ENCODE data around the gene C8A.

The C8A gene

GRCh38 chr1:56925193-56925592 is 70.6 kb downstream of the C8A start:
- no peak for DNase-seq (ENCODE audit: low read depth)

- no peak for DNase-seq (ENCODE audit: low read depth)
These were observed 72.6 kb downstream of the C8A start for GRCh38 chr1:56927171-56927570.

GRCh38 chr1:56927986-56928385 is 73.4 kb downstream of the C8A start:
- DNase-seq (ENCODE audit: low read depth), result no peak

GRCh38 chr1:56929492-56929891 is 74.9 kb downstream of the C8A start:
- DNase-seq (ENCODE audit: low read depth), result no peak

- no peak for DNase-seq (ENCODE audit: low read depth)
These were observed 76.6 kb downstream of the C8A start for GRCh38 chr1:56931211-56931610.

GRCh38 chr1:56931686-56932085 is 77.1 kb downstream of the C8A start:
- DNase-seq (ENCODE audit: low read depth), result no peak

GRCh38 chr1:56933161-56933560 is 78.6 kb downstream of the C8A start:
- no peak for DNase-seq (ENCODE audit: low read depth)

GRCh38 chr1:56933606-56934005 is 79.0 kb downstream of the C8A start:
- no peak for DNase-seq (ENCODE audit: low read depth)

- no peak for DNase-seq (ENCODE audit: low read depth)
These were observed 79.9 kb downstream of the C8A start for GRCh38 chr1:56934430-56935060.

- no peak for DNase-seq (ENCODE audit: low read depth)
These were observed 84.0 kb downstream of the C8A start for GRCh38 chr1:56938646-56939045.

- no peak for DNase-seq (ENCODE audit: low read depth)
These were observed 84.6 kb downstream of the C8A start for GRCh38 chr1:56939209-56939608.

GRCh38 chr1:56940039-56940438 is 85.4 kb downstream of the C8A start:
- no peak for DNase-seq (ENCODE audit: low read depth)

GRCh38 chr1:56948403-56949023 is 93.9 kb downstream of the C8A start:
- no peak for DNase-seq (ENCODE audit: low read depth)

- no peak for DNase-seq (ENCODE audit: low read depth)
These were observed 97.9 kb downstream of the C8A start for GRCh38 chr1:56952501-56952900.

GRCh38 chr1:56953386-56953785 is 98.8 kb downstream of the C8A start:
- no peak for DNase-seq (ENCODE audit: low read depth)

- DNase-seq (ENCODE audit: low read depth), result no peak
These were observed 100.1 kb downstream of the C8A start for GRCh38 chr1:56954664-56955063.

- DNase-seq (ENCODE audit: low read depth), result no peak
These were observed 103.3 kb downstream of the C8A start for GRCh38 chr1:56957931-56958330.

- no peak for DNase-seq (ENCODE audit: low read depth)
These were observed 103.9 kb downstream of the C8A start for GRCh38 chr1:56958526-56958925.

- no peak for DNase-seq (ENCODE audit: low read depth)
These were observed 106.8 kb downstream of the C8A start for GRCh38 chr1:56961426-56961825.

- DNase-seq (ENCODE audit: low read depth), result no peak
These were observed 109.1 kb downstream of the C8A start for GRCh38 chr1:56963667-56964066.

- DNase-seq (ENCODE audit: low read depth), result no peak
These were observed 109.9 kb downstream of the C8A start for GRCh38 chr1:56964349-56965017.

- DNase-seq (ENCODE audit: low read depth), result no peak
These were observed 110.6 kb downstream of the C8A start for GRCh38 chr1:56965191-56965590.

GRCh38 chr1:56965916-56966697 is 111.5 kb downstream of the C8A start, which contains the start of gene C8B:
Gene C8B (minus strand): TSS chr1:56966015. CDS start chr1:56965948, 67 bp downstream.
- no peak for DNase-seq (ENCODE audit: low read depth)

All from stimulated activated CD8-positive, alpha-beta memory T cell treated with anti-CD3 and anti-CD28 coated beads, Interleukin-12 subunit alpha, Interleukin-12 subunit beta, amount 100 ng/mL, for 1 hour (primary cell).